ENCODE data around the gene PMAIP1.
A peak's percentile ranks its signal among the peaks of the same experiment; 100 is the strongest.

The PMAIP1 gene

DNA sequence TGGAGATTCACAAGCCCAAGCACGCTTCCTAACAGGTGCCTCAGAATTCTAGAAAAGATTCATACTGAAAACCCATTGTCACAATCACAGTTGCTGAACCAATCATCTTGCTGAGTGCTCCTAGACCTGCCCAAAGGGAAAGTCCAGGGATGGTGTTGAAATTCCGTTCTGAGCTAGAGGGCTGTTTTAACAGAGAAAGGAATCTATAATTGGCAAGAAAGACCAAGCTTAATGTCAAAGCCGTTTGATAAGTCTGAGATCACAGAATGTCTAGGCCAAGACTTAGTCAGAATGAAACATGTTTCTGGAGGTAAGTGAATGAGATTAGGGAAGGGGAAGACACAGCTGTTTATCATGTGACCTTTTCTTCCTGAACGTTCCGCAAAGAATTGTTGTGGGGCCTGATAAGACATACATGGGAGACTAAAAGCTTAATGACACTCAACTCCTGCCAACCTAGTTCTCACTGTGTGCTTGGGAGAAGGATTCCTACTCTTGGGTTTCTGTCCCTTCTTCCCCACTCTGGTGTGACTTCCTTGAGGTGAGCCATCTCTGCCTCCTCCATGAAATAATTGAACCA, 27.5 kb downstream of the PMAIP1 start:
- DNase-seq (ENCODE audit: insufficient read length, low spot score) (no peak), FAIRE-seq (no peak)
- TF ChIP-seq, protein P1, sequence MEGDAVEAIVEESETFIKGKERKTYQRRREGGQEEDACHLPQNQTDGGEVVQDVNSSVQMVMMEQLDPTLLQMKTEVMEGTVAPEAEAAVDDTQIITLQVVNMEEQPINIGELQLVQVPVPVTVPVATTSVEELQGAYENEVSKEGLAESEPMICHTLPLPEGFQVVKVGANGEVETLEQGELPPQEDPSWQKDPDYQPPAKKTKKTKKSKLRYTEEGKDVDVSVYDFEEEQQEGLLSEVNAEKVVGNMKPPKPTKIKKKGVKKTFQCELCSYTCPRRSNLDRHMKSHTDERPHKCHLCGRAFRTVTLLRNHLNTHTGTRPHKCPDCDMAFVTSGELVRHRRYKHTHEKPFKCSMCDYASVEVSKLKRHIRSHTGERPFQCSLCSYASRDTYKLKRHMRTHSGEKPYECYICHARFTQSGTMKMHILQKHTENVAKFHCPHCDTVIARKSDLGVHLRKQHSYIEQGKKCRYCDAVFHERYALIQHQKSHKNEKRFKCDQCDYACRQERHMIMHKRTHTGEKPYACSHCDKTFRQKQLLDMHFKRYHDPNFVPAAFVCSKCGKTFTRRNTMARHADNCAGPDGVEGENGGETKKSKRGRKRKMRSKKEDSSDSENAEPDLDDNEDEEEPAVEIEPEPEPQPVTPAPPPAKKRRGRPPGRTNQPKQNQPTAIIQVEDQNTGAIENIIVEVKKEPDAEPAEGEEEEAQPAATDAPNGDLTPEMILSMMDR (IDR thresholded peaks at IDR 0.05; ENCODE audit: insufficient read depth, missing control alignments): no peak

DNA sequence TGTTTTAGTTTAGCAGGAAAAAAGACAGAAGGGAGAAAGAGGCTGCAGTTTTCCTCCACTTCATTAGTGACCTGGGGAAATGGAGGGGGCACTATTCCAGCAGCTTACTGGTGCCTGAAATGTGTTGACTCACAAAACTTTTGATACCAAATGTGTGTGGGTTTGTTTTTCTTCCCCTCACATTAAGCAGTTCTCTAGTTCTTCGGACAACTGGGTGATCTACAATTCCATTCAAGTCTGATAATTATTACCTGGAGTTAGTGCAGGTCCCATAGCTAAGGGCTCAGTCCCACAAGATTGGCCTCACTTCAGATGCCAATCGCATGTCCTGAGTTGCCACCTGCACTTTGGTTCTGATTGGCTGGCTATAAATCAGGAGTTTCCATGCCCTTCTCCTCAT, 28.4 kb downstream of the PMAIP1 start:
- TF ChIP-seq, protein P1 (IDR thresholded peaks at IDR 0.05; ENCODE audit: insufficient read depth, missing control alignments): no peak
- no peak for FAIRE-seq

DNA sequence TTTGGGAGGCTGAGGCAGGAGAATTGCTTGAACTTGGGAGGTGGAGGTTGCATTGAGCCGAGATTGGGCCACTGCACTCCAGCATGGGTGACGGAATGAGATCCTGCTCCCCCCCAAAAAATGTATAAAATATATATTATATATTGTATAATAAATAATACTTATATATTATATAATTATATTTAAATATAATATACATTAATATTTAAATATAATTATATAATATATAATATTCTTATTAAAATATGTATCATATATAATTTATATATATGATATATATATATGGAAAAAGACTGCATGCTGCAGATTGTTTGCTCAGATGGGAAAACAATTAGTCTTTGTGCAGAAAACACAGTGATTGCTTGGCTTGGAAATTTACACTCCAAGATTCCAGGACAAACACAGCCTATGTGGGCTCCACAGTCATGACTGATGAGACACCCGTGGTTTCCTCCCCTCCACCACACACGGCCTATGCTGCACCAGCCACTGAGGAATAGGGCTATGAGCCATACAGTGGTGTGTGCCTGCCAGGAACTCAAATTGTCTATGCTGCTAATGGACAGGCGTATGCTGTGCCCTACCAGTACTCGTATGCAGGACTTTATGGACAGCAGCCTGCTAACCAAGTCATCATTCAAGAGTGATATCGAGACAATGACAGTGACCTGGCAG, 30.0 kb downstream of the PMAIP1 start:
- DNase-seq (ENCODE audit: insufficient read length, low spot score) (no peak), FAIRE-seq (peak; percentile 16)
- TF ChIP-seq, protein P1 (IDR thresholded peaks at IDR 0.05; ENCODE audit: insufficient read depth, missing control alignments): no peak

More for the DNA sequence above, 28.4 kb downstream of the PMAIP1 start:
- DNase-seq (ENCODE audit: insufficient read length, low spot score): no peak

DNA sequence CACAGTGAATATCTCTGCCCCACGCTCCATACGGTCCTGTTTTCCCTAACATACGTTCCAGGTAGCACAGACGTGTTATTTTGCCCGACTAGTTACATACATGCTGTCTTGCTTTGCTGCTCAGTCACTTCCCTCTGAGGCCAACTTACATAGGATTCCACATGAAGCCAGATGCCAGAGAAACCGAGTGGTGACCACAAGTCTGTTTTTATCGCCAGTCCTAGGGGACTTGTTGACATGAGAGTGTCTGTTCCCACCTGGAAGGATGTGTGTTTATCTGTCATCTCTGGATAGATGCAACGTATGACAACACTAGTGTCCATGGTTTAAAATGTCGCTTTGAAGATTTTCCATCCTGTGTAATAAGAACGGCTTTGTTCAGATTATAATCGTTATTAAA, 32.6 kb downstream of the PMAIP1 start:
- FAIRE-seq (peak; percentile 98), DNase-seq (ENCODE audit: insufficient read length, low spot score) (no peak)
- TF ChIP-seq, protein P1 (IDR thresholded peaks at IDR 0.05; ENCODE audit: insufficient read depth, missing control alignments): no peak

DNA sequence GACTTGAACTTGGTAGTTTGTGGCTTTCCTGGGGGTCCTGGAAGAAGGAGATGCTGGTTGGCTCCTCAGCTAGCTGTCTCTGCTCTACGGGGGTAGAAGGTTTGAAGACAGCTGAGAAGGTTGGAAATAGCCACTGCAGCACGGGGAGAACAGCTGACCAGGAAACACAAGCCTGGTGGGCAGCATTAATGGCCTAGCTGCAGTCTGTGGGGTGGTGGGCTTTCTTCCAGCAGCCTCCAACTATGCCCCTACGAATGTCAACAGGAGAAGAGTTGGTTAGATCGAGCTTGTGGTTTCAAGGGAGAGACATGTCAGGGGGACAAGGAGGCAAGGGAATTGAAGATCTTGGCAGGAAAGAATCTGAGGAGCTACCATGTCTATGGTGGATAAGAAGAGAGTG, 38.9 kb downstream of the PMAIP1 start:
- DNase-seq (ENCODE audit: insufficient read length, low spot score) (no peak), FAIRE-seq (no peak)
- TF ChIP-seq, protein P1 (IDR thresholded peaks at IDR 0.05; ENCODE audit: insufficient read depth, missing control alignments): no peak

DNA sequence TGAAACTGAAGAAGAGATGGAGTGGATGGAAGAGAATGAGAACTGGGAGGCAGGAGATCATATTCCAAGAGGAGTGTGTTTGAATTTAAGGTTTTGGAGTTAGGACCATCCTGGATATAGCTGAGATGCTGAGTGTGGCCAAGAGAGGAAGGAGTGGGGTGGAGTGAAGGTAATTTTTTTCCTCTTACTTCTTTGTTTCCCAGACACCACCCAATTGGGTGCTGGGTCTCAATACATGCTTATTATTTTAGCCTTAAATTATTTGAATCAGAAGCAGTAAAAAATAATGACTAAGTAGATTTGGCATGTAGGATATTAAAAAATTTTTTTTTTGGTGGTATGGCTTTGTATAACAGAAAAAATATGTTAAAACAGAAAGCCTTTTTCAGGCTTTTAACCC, 39.3 kb downstream of the PMAIP1 start:
- no peak for FAIRE-seq
- DNase-seq (ENCODE audit: insufficient read length, low spot score): no peak
- TF ChIP-seq, protein P1 (IDR thresholded peaks at IDR 0.05; ENCODE audit: insufficient read depth, missing control alignments): no peak

DNA sequence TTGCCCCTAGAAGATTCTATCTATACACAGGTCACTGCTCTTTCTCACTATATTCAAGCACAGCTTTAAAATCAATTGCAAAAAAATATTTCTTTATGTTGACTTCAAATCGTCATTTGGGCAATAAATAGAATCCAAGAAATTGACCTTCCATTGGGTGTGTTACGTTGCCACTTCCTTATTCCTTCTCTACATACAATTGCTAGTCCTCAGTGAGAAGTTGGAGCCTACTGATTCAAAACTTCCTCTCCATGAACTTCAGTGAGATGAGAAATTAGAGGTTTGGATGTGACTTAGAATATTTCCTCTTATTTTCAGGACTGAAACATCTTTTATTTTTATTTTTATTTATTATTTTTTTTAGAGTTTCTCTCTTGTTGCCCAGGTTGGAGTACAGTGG, 40.3 kb downstream of the PMAIP1 start:
- TF ChIP-seq, protein P1 (IDR thresholded peaks at IDR 0.05; ENCODE audit: insufficient read depth, missing control alignments): no peak
- FAIRE-seq (no peak), DNase-seq (ENCODE audit: insufficient read length, low spot score) (no peak)

Measured in D721Med (cell line).